ENCODE measurements around the gene SERPINB1.
"Not testable (repeated sequence)": the region's sequence is repeated elsewhere in the genome, so short reads cannot be mapped to it uniquely, and the experiment has no call there.

Gene SERPINB1

GRCh38 chr6:2809015-2809414 lies 32.6 kb downstream of the SERPINB1 start:
- Histone ChIP-seq H3K9ac (ENCODE audit: low read length) (no peak overlapping the region), H3K36me3 (ENCODE audit: control insufficient read depth, insufficient read depth, low read length, severe bottlenecking) (no peaks in the 10 kb centered on the region), H3K4me1 (ENCODE audit: control insufficient read depth, insufficient read depth, low read length) (peaks cover 8% of the 10 kb centered on the region), H3K27me3 (replicated peaks; ENCODE audit: control insufficient read depth, insufficient read depth, low read length) (no peaks in the 10 kb centered on the region), H3K9me3 (ENCODE audit: control insufficient read depth, low read length) (no peaks in the 10 kb centered on the region), H3K4me3 (ENCODE audit: low read length) (no peak overlapping the region)
- no peak for DNase-seq (ENCODE audit: low read depth)

- H3K36me3 ChIP-seq (ENCODE audit: control insufficient read depth, insufficient read depth, low read length, severe bottlenecking), result no peaks in the 10 kb centered on the region
- no peak for DNase-seq (ENCODE audit: low read depth)
- H3K4me1 ChIP-seq (ENCODE audit: control insufficient read depth, insufficient read depth, low read length), result peaks cover 8% of the 10 kb centered on the region
- no peaks in the 10 kb centered on the region for H3K9me3 ChIP-seq (ENCODE audit: control insufficient read depth, low read length)
- H3K4me3 ChIP-seq (ENCODE audit: low read length), result no peak overlapping the region
- H3K9ac ChIP-seq (ENCODE audit: low read length), result no peak overlapping the region
- H3K27me3 ChIP-seq (replicated peaks; ENCODE audit: control insufficient read depth, insufficient read depth, low read length), result no peaks in the 10 kb centered on the region
These were observed 34.1 kb downstream of the SERPINB1 start for GRCh38 chr6:2807342-2808090.

GRCh38 chr6:2806644-2807043 lies 35.0 kb downstream of the SERPINB1 start:
- no peak for DNase-seq (ENCODE audit: low read depth)
- Histone ChIP-seq H3K9ac (ENCODE audit: low read length) (no peak overlapping the region), H3K9me3 (ENCODE audit: control insufficient read depth, low read length) (no peaks in the 10 kb centered on the region), H3K4me3 (ENCODE audit: low read length) (no peak overlapping the region), H3K4me1 (ENCODE audit: control insufficient read depth, insufficient read depth, low read length) (peaks cover 8% of the 10 kb centered on the region), H3K27me3 (replicated peaks; ENCODE audit: control insufficient read depth, insufficient read depth, low read length) (no peaks in the 10 kb centered on the region), H3K36me3 (ENCODE audit: control insufficient read depth, insufficient read depth, low read length, severe bottlenecking) (no peaks in the 10 kb centered on the region)

GRCh38 chr6:2805031-2805430 lies 36.6 kb downstream of the SERPINB1 start:
- Histone ChIP-seq H3K36me3 (ENCODE audit: control insufficient read depth, insufficient read depth, low read length, severe bottlenecking) (no peaks in the 10 kb centered on the region), H3K9ac (ENCODE audit: low read length) (no peak overlapping the region), H3K4me3 (ENCODE audit: low read length) (no peak overlapping the region), H3K9me3 (ENCODE audit: control insufficient read depth, low read length) (no peaks in the 10 kb centered on the region), H3K4me1 (ENCODE audit: control insufficient read depth, insufficient read depth, low read length) (peaks cover 2% of the 10 kb centered on the region), H3K27me3 (replicated peaks; ENCODE audit: control insufficient read depth, insufficient read depth, low read length) (no peaks in the 10 kb centered on the region)
- DNase-seq (ENCODE audit: low read depth), result no peak

GRCh38 chr6:2804516-2804915 lies 37.1 kb downstream of the SERPINB1 start:
- no peak overlapping the region for H3K4me3 ChIP-seq (ENCODE audit: low read length)
- H3K9me3 ChIP-seq (ENCODE audit: control insufficient read depth, low read length), result no peaks in the 10 kb centered on the region
- H3K27me3 ChIP-seq (replicated peaks; ENCODE audit: control insufficient read depth, insufficient read depth, low read length), result no peaks in the 10 kb centered on the region
- H3K9ac ChIP-seq (ENCODE audit: low read length), result no peak overlapping the region
- no peak for DNase-seq (ENCODE audit: low read depth)
- H3K4me1 ChIP-seq (ENCODE audit: control insufficient read depth, insufficient read depth, low read length), result no peaks in the 10 kb centered on the region
- H3K36me3 ChIP-seq (ENCODE audit: control insufficient read depth, insufficient read depth, low read length, severe bottlenecking), result no peaks in the 10 kb centered on the region

GRCh38 chr6:2803731-2804429 lies 37.8 kb downstream of the SERPINB1 start:
- no peaks in the 10 kb centered on the region for H3K4me1 ChIP-seq (ENCODE audit: control insufficient read depth, insufficient read depth, low read length)
- no peaks in the 10 kb centered on the region for H3K9me3 ChIP-seq (ENCODE audit: control insufficient read depth, low read length)
- no peaks in the 10 kb centered on the region for H3K36me3 ChIP-seq (ENCODE audit: control insufficient read depth, insufficient read depth, low read length, severe bottlenecking)
- H3K27me3 ChIP-seq (replicated peaks; ENCODE audit: control insufficient read depth, insufficient read depth, low read length), result no peaks in the 10 kb centered on the region
- DNase-seq (ENCODE audit: low read depth), result no peak
- H3K4me3 ChIP-seq (ENCODE audit: low read length), result no peak overlapping the region
- no peak overlapping the region for H3K9ac ChIP-seq (ENCODE audit: low read length)

GRCh38 chr6:2802521-2803060 lies 39.1 kb downstream of the SERPINB1 start:
- no peaks in the 10 kb centered on the region for H3K9me3 ChIP-seq (ENCODE audit: control insufficient read depth, low read length)
- no peaks in the 10 kb centered on the region for H3K4me1 ChIP-seq (ENCODE audit: control insufficient read depth, insufficient read depth, low read length)
- DNase-seq (ENCODE audit: low read depth), result no peak
- no peaks in the 10 kb centered on the region for H3K36me3 ChIP-seq (ENCODE audit: control insufficient read depth, insufficient read depth, low read length, severe bottlenecking)
- no peaks in the 10 kb centered on the region for H3K27me3 ChIP-seq (replicated peaks; ENCODE audit: control insufficient read depth, insufficient read depth, low read length)
- no peak overlapping the region for H3K9ac ChIP-seq (ENCODE audit: low read length)
- H3K4me3 ChIP-seq (ENCODE audit: low read length), result no peak overlapping the region

GRCh38 chr6:2801687-2802086 lies 40.0 kb downstream of the SERPINB1 start:
- H3K9ac ChIP-seq (ENCODE audit: low read length); DNase-seq (ENCODE audit: low read depth); H3K4me1 ChIP-seq (ENCODE audit: control insufficient read depth, insufficient read depth, low read length); H3K9me3 ChIP-seq (ENCODE audit: control insufficient read depth, low read length); H3K36me3 ChIP-seq (ENCODE audit: control insufficient read depth, insufficient read depth, low read length, severe bottlenecking); H3K27me3 ChIP-seq (replicated peaks; ENCODE audit: control insufficient read depth, insufficient read depth, low read length); H3K4me3 ChIP-seq (ENCODE audit: low read length): not testable (repeated sequence)

GRCh38 chr6:2800552-2801316 lies 40.9 kb downstream of the SERPINB1 start:
- H3K9me3 ChIP-seq (ENCODE audit: control insufficient read depth, low read length), result no peaks in the 10 kb centered on the region
- DNase-seq (ENCODE audit: low read depth), result no peak
- H3K4me3 ChIP-seq (ENCODE audit: low read length), result no peak overlapping the region
- no peaks in the 10 kb centered on the region for H3K27me3 ChIP-seq (replicated peaks; ENCODE audit: control insufficient read depth, insufficient read depth, low read length)
- H3K9ac ChIP-seq (ENCODE audit: low read length), result no peak overlapping the region
- peaks cover 4% of the 10 kb centered on the region for H3K4me1 ChIP-seq (ENCODE audit: control insufficient read depth, insufficient read depth, low read length)
- H3K36me3 ChIP-seq (ENCODE audit: control insufficient read depth, insufficient read depth, low read length, severe bottlenecking), result no peaks in the 10 kb centered on the region

- Histone ChIP-seq H3K27me3 (replicated peaks; ENCODE audit: control insufficient read depth, insufficient read depth, low read length) (no peaks in the 10 kb centered on the region), H3K36me3 (ENCODE audit: control insufficient read depth, insufficient read depth, low read length, severe bottlenecking) (no peaks in the 10 kb centered on the region), H3K9me3 (ENCODE audit: control insufficient read depth, low read length) (no peaks in the 10 kb centered on the region), H3K9ac (ENCODE audit: low read length) (no peak overlapping the region), H3K4me1 (ENCODE audit: control insufficient read depth, insufficient read depth, low read length) (peaks cover 7% of the 10 kb centered on the region), H3K4me3 (ENCODE audit: low read length) (no peak overlapping the region)
- DNase-seq (ENCODE audit: low read depth), result no peak
These were observed 41.6 kb downstream of the SERPINB1 start for GRCh38 chr6:2799936-2800527.
